Purkinje cell (primary cell): ENCODE data around the gene GADD45A. TPM values are rescaled to one million over a fixed set of nuclear protein-coding genes. Genes with fewer than 3 reads are reported as not detected.

ENCODE experiments used
- polyA plus RNA-seq: library from polyadenylated mRNA; unstranded; fragments of >200 nt; fragmentation: Nextera tagmentation; gene quantifications from 2 replicates; pipeline ENCODE4 v1.2.1, GENCODE V29; 2014

GADD45A gene
- 101 and 119 TPM in 2 replicates for polyA plus RNA-seq

GRCh38 chr1:67685067-67685557 lies at the start of gene GADD45A:
Gene GADD45A (plus strand): TSS chr1:67685201. CDS start chr1:67685495, 294 bp downstream.

Other genes with a start within 250 kb of the GADD45A start
- gene GNG12, start 148.3 kb downstream of the GADD45A start, polyA plus RNA-seq: 1.9 and 6.1 TPM in 2 replicates